ENCODE measurements around the gene ZHX3.

The ZHX3 gene

GRCh38 chr20:41152108-41152757, 165.3 kb downstream of the ZHX3 start:
- TF ChIP-seq CTCF (conservative IDR thresholded peaks at IDR 0.05; ENCODE audit: low read depth, low read length): no peak
- no peak overlapping the region for H3K4me3 ChIP-seq (ENCODE audit: low read length)
- no peak for DNase-seq (ENCODE audit: low read depth)

GRCh38 chr20:41151134-41151869, 166.2 kb downstream of the ZHX3 start:
- H3K4me3 ChIP-seq (ENCODE audit: low read length): no peak overlapping the region
- TF ChIP-seq CTCF (conservative IDR thresholded peaks at IDR 0.05; ENCODE audit: low read depth, low read length): no peak
- DNase-seq (ENCODE audit: low read depth): no peak

- no peak for DNase-seq (ENCODE audit: low read depth)
- no peak overlapping the region for H3K4me3 ChIP-seq (ENCODE audit: low read length)
- no peak for TF ChIP-seq CTCF (conservative IDR thresholded peaks at IDR 0.05; ENCODE audit: low read depth, low read length)
Observed at GRCh38 chr20:41150664-41151063, 166.9 kb downstream of the ZHX3 start.

- DNase-seq (ENCODE audit: low read depth): no peak
- TF ChIP-seq CTCF (conservative IDR thresholded peaks at IDR 0.05; ENCODE audit: low read depth, low read length): no peak
- no peak overlapping the region for H3K4me3 ChIP-seq (ENCODE audit: low read length)
Observed at GRCh38 chr20:41148942-41149341, 168.6 kb downstream of the ZHX3 start.

- no peak for DNase-seq (ENCODE audit: low read depth)
- H3K4me3 ChIP-seq (ENCODE audit: low read length): no peak overlapping the region
Observed at GRCh38 chr20:41147767-41148191, 169.8 kb downstream of the ZHX3 start.

GRCh38 chr20:41145821-41146620, 171.5 kb downstream of the ZHX3 start:
- no peak for DNase-seq (ENCODE audit: low read depth)
- TF ChIP-seq CTCF (conservative IDR thresholded peaks at IDR 0.05; ENCODE audit: low read depth, low read length): no peak
- H3K4me3 ChIP-seq (ENCODE audit: low read length): no peak overlapping the region

More at GRCh38 chr20:41147767-41148191, 169.8 kb downstream of the ZHX3 start:
- TF ChIP-seq CTCF (conservative IDR thresholded peaks at IDR 0.05; ENCODE audit: low read depth, low read length): no peak

Data from retinal pigment epithelial cell (primary cell).